Subcutaneous abdominal adipose tissue (tissue), 5 donors: ENCODE data around the gene TBX10.
A peak's percentile ranks its signal among the peaks of the same experiment; 100 is the strongest.

Experiments
- H3K27ac ChIP-seq: one replicate; pipeline ENCODE4 v1.7.0; 2013; ENCODE audit warnings: low read depth, mild to moderate bottlenecking, inconsistent platforms, low read length, moderate library complexity
- H3K27me3 ChIP-seq, 5 donors: one replicate each; pipeline ENCODE4 v1.7.0; 2013; ENCODE audit warnings: low read length in 5 of 5, inconsistent platforms in 1 of 5; ENCODE audit not compliant: control insufficient read depth in 5 of 5, insufficient read depth in 4 of 5
- H3K36me3 ChIP-seq, 5 donors: one replicate each; pipeline ENCODE4 v1.7.0; 2013; ENCODE audit warnings: low read length in 5 of 5; ENCODE audit not compliant: control insufficient read depth in 5 of 5, insufficient read depth in 5 of 5
- H3K4me1 ChIP-seq, 5 donors: one replicate each; pipeline ENCODE4 v1.7.0; 2013; ENCODE audit warnings: low read length in 5 of 5, mild to moderate bottlenecking in 3 of 5, moderate library complexity in 1 of 5; ENCODE audit not compliant: control insufficient read depth in 5 of 5, insufficient read depth in 5 of 5
- H3K4me3 ChIP-seq, 5 donors: one replicate each; pipeline ENCODE4 v1.7.0; 2013; ENCODE audit warnings: low read length in 5 of 5, low read depth in 1 of 5
- H3K9ac ChIP-seq, 5 donors: one replicate each; pipeline ENCODE4 v1.7.0; 2013; ENCODE audit warnings: low read length in 5 of 5, mild to moderate bottlenecking in 4 of 5, moderate library complexity in 3 of 5
- H3K9me3 ChIP-seq, 5 donors: one replicate each; pipeline ENCODE4 v1.7.0; 2013; ENCODE audit warnings: low read length in 5 of 5; ENCODE audit not compliant: control insufficient read depth in 5 of 5
- donor health status: healthy.
- donor health status: healthy.
- donor health status: healthy.
- donor health status: healthy.
- donor health status: healthy.

Gene TBX10

DNA sequence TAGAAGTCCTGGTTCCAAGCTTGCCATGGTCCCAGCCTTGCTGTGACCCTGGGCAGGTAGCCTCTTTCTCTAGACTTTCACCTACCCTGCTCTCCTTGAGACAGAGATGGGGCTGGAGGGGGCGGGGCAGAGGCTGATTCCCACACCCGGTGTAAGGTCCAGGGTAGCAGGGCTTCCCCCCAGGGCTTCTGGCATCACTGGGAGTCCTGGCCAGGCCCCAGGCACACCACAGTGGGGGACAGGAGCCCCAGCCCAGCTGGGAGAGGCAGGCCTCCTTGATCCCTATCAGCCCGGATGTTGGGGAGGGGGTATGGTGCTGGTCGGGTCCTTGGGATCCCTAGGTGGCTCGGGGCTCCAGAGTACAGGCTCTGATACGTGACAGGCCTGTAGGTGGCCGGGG is 8.2 kb downstream of the TBX10 start:
- no peaks in the 10 kb centered on the region for H3K9me3 ChIP-seq
- peaks cover 0 to 8% (median 0%) of the 10 kb centered on the region in 5 donors for H3K27me3 ChIP-seq
- H3K36me3 ChIP-seq = peaks cover 0 to 3% (median 0%) of the 10 kb centered on the region in 5 donors
- H3K27ac ChIP-seq = peak overlapping the region; percentile 45
- H3K9ac ChIP-seq = peak overlapping the region in 2 of 5 donors; percentile 74 to 79
- H3K4me3 ChIP-seq = peak overlapping the region in 1 of 5 donors; percentile 37
- H3K4me1 ChIP-seq = peaks cover 0 to 21% (median 19%) of the 10 kb centered on the region in 5 donors

DNA sequence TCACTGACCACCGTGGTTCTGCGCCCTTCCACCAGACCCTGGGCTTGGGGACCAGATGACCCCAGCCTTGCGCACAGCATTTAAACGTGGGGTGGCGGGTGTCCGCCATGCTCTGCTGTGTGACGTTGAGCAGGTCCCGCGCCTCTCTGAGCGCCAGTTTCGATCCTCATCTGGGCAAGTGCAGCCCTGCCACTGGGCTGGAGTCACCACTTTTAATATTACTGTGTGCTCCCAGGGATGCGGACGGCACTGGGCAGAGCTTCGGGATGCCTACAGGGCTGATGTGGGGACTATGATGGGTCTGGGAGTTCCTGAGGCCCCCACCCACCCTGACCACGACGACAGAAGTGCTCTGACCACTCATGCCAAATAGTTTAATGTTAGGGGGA is 8.6 kb downstream of the TBX10 start:
- Histone ChIP-seq H3K4me1 (peaks cover 0 to 21% (median 19%) of the 10 kb centered on the region in 5 donors), H3K36me3 (peaks cover 0 to 3% (median 0%) of the 10 kb centered on the region in 5 donors), H3K9me3 (no peaks in the 10 kb centered on the region), H3K27ac (peak overlapping the region; percentile 45), H3K4me3 (peak overlapping the region; percentile 37 to 74 (median 68)), H3K27me3 (peaks cover 0 to 8% (median 0%) of the 10 kb centered on the region in 5 donors), H3K9ac (peak overlapping the region in 4 of 5 donors; percentile 52 to 79 (median 68))

DNA sequence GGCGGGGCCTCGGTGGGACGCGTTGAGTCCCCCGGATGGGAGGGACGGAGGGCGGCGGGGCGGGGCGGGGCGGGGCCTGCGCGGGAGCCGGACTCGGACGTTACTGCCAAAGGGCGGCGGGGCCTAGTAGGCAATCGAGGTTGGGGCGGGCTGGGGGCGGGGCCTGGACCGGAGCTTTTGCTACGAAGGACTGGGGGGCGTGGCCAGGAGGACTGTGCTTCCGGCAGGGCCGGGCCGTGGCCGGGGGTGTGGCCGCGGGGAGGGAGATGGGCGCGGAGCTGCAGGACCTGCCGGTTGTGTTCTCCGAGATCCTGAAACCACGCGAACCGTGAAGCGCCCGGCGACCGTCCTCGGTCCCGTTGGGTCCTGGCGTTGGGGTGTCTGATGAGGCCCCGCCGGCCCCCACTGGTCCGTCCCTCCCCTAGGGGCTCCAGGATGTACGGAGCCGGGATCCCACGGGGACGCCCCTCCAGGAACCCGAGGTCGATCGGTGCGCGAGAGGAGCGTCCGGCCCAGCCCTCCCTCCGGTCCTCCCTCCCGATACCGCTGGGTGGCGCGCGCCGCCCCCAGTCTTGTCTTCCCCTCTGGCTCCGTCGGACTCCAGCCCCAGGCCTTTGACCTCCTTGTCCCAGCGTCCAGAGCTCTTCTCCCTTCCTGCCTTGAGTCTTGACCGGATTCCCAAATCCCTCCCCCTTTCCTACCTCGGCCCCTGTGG is 9.2 kb downstream of the TBX10 start:
- Histone ChIP-seq H3K9me3 (no peaks in the 10 kb centered on the region), H3K4me1 (peaks cover 0 to 21% (median 19%) of the 10 kb centered on the region in 5 donors), H3K9ac (peak overlapping the region in 4 of 5 donors; percentile 52 to 79 (median 68)), H3K4me3 (peak overlapping the region; percentile 37 to 78 (median 68)), H3K27me3 (peaks cover 0 to 8% (median 0%) of the 10 kb centered on the region in 5 donors), H3K36me3 (peaks cover 0 to 3% (median 0%) of the 10 kb centered on the region in 5 donors), H3K27ac (peak overlapping the region; percentile 57)

DNA sequence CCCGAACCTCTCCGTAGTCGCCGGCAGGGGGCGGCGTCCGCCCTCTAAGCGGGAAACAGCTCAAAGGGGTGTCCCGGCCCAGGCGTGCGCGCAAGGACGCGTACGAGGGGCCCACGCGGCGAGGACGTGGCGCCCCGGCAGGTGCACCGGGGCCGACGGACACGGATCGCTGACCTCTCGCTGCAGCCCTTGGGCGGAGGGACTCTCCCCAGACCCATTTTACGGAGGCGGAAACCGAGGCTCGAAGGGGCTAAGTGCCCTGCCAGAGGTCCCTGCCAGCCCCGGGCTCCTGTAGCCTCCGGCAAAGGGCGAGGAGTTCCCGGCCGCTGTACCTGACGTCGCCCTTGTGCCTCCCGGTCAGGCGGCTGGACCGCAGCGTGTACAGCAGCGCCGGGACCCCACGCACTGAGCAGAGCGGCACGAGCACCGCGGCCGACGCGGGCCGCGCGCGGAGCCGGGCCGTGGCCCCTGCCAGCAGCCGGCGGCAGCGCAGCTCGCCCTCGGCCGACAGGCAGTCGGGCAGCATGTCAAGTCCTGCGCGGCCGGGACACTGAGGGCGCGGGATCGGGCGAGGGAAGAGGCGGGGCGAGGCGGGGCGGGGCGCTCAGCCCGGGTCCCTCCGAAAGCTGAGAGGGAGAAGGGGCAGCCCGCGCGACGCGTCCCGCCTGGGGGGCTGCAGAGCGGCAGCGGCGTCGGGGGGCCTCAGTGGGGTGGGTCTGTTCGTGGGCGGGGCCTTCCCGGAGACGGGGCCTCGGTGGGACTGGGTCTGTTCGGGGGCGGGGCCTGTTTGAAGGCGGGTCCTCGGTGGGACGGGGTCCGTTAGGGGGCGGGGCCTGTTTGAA is 10.0 kb downstream of the TBX10 start, which contains the start of gene NUDT8:
TSS of gene NUDT8 (minus strand) at position 552 of the 842 bp plus-strand sequence. CDS start at position 526, 26 bp downstream.
- Histone ChIP-seq H3K4me1 (peaks cover 0 to 21% (median 19%) of the 10 kb centered on the region in 5 donors), H3K9me3 (no peaks in the 10 kb centered on the region), H3K4me3 (peak within 1 kb of the TSS; percentile 37 to 78 (median 70)), H3K27me3 (peaks cover 0 to 6% (median 0%) of the 10 kb centered on the region in 5 donors), H3K36me3 (peaks cover 0 to 3% (median 0%) of the 10 kb centered on the region in 5 donors), H3K27ac (peak within 1 kb of the TSS; percentile 57), H3K9ac (peak within 1 kb of the TSS in 4 of 5 donors; percentile 74 to 79 (median 77))

DNA sequence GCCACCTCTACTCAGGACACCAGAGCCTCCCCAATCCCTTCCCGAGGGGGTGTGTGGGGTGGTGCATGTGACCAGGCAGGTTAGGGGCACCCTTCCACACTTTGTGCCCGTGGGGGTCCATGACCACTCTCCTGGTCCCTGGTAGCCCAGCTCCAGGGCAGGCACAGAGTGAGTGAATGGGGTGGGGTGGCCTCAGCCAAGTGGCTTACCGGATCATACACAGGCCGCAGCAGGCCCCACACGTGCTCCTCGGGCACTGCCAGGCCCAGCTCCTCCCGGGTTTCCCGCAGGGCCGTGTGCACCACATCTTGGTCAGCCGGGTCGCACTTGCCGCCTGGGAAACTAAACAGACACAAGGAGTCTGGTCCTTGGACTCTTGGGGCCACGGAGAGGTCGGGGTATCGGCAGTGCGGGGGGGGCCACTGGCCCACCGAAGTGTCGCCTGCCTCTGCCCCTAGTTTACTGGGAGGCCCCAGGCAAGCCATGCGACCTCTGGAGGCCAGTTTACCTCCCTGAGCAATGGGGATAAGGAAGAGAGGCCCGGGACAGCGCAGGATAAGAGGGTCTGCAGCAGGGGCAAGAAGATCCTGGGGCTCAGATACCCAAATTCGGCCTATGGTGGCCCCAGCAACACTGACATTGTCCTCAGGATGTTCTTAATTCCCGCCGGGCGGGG is 10.7 kb downstream of the TBX10 start:
- Histone ChIP-seq H3K4me1 (peaks cover 0 to 21% (median 19%) of the 10 kb centered on the region in 5 donors), H3K9ac (peak overlapping the region in 1 of 5 donors; percentile 75)

DNA sequence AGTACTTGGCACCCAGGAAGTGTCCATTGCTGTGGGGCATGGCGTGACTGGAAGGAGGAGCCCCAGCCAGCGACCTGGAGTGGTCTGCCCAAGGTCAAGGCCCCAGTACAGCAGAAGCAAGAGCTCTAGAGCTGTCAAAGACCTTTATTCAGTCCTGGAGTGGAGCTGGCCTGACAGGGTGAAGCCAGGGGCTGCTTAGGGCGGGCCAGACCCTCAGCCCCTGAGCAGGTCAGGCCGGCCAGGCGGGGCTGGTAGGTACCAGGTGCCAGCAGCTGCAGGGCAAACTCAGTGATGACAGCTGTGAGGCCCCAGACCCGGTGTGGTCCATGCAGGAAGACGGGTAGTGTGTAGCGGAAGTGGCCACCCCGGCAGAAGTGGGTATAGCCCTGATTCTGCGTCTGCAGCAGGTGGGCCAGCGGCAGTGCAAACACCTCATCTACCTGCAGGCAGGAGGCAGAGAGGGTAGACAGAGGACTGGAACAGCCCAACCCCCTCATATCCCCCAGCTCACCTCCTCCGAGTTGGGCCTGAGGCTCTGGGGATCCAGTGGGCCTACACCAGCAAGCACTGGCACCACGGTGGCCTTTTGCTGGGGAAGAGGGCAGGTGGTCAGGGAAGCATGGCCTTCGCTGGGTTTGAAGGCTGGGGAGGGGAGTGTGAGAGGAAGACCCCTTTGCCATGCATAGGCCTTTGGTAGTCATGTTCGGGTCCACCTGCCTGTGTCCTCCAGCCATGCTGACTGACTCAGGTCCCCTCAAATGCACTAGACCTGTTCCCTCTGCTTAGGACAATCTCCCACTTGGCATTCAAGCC is 11.5 kb downstream of the TBX10 start:
- no peaks in the 10 kb centered on the region for H3K27me3 ChIP-seq
- H3K4me3 ChIP-seq = no peak overlapping the region
- no peak overlapping the region for H3K27ac ChIP-seq
- H3K9me3 ChIP-seq = no peaks in the 10 kb centered on the region
- peaks cover 0 to 21% (median 19%) of the 10 kb centered on the region in 5 donors for H3K4me1 ChIP-seq
- H3K9ac ChIP-seq = no peak overlapping the region
- peaks cover 0 to 3% (median 0%) of the 10 kb centered on the region in 5 donors for H3K36me3 ChIP-seq

More for the DNA sequence above, 10.7 kb downstream of the TBX10 start:
- H3K27ac ChIP-seq = peak overlapping the region; percentile 57
- peak overlapping the region in 2 of 5 donors; percentile 67 to 78 for H3K4me3 ChIP-seq
- peaks cover 0 to 3% (median 0%) of the 10 kb centered on the region in 5 donors for H3K36me3 ChIP-seq
- H3K27me3 ChIP-seq = no peaks in the 10 kb centered on the region
- no peaks in the 10 kb centered on the region for H3K9me3 ChIP-seq

DNA sequence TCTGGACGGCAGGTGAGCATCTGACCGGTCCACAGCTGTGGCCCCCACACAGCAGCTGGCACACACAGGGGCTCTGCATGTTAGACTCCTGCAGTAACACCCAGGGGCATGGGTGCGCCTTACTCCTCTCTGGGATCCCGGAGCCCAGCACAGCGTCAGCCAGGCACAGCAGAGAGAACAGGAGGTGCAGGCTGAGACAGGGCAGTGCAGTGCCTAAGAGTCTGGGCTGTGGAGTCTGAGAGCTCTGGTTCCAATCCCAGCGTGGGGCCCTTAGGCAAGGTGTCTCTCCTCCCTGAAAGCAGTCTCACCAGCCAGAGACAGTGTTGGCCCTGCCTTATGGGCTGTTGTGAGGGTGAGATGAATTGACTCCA is 12.1 kb downstream of the TBX10 start:
- H3K9ac ChIP-seq = no peak overlapping the region
- peaks cover 0 to 3% (median 0%) of the 10 kb centered on the region in 5 donors for H3K36me3 ChIP-seq
- H3K9me3 ChIP-seq = no peaks in the 10 kb centered on the region
- H3K27me3 ChIP-seq = no peaks in the 10 kb centered on the region
- H3K27ac ChIP-seq = no peak overlapping the region
- peaks cover 0 to 21% (median 19%) of the 10 kb centered on the region in 5 donors for H3K4me1 ChIP-seq
- H3K4me3 ChIP-seq = no peak overlapping the region

DNA sequence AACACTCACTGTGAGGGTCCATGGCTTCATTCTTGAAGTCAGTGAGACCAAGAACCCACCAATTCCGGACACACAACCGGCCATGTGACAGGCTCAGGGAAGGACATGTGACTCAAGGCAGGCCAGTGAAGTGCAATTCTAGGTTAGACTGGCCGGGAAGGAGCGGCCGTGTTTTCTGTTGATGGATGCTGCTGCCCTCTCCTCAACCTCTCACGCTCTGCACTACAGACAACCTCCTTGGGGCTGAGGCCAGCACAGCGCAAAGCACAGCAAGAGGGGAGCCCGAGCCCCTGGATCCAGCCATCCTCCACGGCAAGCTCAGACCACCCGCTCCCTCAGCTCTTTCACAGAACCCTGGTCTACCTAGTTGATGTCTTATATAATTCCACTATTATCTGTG is 12.6 kb downstream of the TBX10 start:
- peaks cover 0 to 21% (median 19%) of the 10 kb centered on the region in 5 donors for H3K4me1 ChIP-seq
- peaks cover 0 to 3% (median 0%) of the 10 kb centered on the region in 5 donors for H3K36me3 ChIP-seq
- no peaks in the 10 kb centered on the region for H3K27me3 ChIP-seq
- no peak overlapping the region for H3K4me3 ChIP-seq
- H3K9ac ChIP-seq = no peak overlapping the region
- no peaks in the 10 kb centered on the region for H3K9me3 ChIP-seq
- no peak overlapping the region for H3K27ac ChIP-seq
